GM21619 (cell line): Measurements from ENCODE around the gene CDH13.
A peak's percentile ranks its signal among the peaks of the same experiment; 100 is the strongest.

ENCODE experiments used
- ATAC-seq: cut with Tn5 transposase; IDR thresholded peaks from one replicate; pipeline ENCODE4 v1.9.1; 2021; ENCODE audit not compliant: unreplicated experiment

The CDH13 gene

DNA sequence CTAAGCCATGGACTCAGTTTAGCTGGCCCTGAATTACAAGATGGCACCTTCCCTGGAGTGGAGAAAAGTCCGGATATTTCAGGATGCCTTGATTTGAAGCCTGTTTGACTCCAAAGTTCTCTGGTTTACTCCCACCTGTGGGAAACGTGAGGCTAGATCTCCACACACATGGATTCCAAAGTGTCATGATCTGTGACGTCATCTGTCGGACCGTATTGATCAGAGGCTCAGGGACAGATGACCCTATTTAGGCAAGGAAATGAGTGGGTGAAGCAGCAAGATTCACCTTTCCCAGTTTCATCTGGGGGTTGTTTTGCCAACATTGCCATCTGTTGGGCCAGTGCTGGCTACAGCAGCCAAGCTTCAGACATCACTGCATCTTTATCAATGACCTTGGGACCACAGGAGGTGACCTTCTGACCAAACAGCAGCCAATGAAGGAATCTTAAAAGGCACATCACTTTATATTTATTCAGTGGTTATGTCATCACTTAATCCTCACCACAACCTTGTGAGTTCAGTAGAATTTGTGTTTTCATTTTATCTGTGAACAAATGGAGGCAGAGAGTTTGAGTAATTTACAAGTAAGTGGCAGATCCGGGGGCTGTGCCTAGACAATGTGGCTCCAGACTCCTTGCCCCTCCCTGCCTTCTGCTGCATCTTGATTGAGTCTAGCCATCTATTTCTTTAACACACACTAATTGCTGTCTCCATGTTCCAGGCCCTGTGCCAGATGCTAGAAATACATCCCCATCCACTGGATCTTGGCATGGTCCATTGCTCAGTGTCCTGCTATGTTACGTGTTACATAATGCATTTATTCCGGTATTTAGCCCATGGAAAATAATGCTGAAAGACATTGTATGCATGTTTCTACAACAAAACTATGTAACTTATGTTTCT is 1.5 kb upstream of the CDH13 start:
- no peak for ATAC-seq

GRCh38 chr16:82628088-82628423 is 1.3 kb downstream of the CDH13 start:
- ATAC-seq: no peak

- ATAC-seq: no peak
These were observed 1.9 kb downstream of the CDH13 start for GRCh38 chr16:82628711-82629110.

- no peak for ATAC-seq
These were observed 2.8 kb downstream of the CDH13 start for GRCh38 chr16:82629441-82630027.

- ATAC-seq: no peak
These were observed 3.5 kb downstream of the CDH13 start for GRCh38 chr16:82630219-82630618.

DNA sequence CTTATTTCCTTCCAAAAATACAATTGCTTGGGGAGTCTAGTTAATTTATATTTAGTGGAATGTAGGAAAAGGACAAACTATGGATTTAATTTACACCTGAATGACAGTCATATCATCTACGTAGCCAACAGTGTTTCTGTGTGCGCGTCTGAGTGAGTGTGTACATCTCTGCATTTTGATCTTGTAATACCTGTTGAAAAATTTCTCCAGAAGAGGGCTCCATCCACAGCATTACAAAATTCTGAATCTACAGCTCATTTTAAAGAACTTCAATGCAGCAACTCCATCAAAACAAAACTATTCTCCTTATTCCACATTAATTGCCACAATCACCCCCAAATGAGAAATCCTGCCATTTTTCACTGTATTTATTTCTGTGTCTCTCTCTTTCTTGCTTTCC is 3.9 kb downstream of the CDH13 start:
- ATAC-seq: no peak

DNA sequence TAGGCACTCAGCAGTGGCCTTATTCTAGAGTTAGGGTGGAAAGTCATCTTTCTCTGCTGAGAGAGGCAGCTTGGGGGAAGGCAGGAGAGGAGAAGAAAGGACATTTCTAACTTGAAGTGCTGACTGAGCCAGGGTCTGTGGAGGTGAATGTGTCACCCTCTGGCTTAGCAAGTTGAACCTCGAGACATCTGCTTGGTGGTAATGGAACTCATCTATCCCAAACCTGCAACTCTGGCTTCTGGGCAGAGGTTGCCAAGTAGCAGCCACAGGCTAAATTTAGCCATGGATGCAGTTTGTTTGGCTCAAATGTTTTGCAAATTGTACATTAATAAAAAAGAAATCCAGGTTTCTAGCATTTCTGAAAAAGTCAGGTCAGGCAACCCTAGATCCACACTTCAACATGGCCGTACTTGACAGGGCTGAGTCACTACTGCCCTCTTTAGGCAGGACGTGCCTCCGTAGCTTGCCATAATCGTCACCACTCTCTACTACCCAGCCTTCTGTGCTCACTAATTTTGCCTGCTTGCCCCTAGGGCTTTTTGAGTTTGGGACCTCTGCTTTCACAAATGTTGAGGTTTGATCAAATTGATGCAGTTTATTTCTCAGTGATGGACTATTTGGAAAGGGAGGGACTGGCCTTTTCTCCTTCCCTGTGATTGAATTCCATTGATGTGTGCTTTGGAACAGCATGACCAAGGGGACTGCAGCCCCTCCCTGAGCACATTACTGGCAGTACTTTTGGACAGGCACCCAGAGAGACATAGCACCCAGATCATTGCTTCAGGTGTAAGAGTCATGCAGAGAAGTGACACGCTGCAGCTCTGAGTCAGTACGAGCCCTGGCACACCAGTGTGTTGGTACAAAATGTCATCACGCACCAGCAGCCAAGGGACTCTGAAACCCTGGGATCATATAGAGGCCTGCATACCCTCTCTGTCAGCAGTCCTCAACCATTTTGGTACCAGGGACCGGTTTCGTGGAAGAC is 5.2 kb downstream of the CDH13 start:
- ATAC-seq: no peak

DNA sequence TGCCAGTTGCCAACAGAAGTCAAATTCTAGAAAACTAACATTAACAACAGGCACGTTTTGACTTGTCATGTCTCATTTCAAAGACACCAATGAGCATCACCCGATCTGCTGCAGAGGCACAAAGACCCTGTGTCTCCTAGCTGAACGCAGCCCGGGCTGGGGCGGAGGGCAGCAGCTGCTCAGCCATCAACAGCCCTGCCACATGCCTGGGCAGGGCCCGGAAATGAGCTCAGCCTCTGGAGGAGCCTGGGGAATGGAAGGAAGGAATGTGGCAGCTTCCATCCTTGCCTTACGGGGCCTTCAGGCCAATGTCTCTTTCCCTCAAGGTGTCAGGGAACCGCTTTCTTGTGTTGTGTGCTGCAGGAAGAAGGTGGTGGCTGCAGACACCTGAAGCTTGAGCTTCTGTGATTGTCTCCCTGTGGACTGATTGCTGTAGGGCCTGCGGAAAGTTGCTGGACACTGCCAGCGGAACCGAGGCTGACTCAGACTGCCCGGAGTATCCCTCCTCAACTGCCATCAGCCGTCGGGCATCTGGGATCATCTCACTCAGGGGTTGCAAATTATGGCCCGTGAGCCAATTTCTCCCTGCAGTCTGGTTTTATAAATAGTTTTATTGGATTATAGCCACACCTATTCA is 7.3 kb downstream of the CDH13 start:
- no peak for ATAC-seq

GRCh38 chr16:82634955-82635610 is 8.3 kb downstream of the CDH13 start:
- ATAC-seq: no peak

GRCh38 chr16:82636485-82636884 is 9.7 kb downstream of the CDH13 start:
- no peak for ATAC-seq

GRCh38 chr16:82636958-82637357 is 10.2 kb downstream of the CDH13 start:
- ATAC-seq: no peak

GRCh38 chr16:82638095-82638798 is 11.5 kb downstream of the CDH13 start:
- ATAC-seq: no peak

DNA sequence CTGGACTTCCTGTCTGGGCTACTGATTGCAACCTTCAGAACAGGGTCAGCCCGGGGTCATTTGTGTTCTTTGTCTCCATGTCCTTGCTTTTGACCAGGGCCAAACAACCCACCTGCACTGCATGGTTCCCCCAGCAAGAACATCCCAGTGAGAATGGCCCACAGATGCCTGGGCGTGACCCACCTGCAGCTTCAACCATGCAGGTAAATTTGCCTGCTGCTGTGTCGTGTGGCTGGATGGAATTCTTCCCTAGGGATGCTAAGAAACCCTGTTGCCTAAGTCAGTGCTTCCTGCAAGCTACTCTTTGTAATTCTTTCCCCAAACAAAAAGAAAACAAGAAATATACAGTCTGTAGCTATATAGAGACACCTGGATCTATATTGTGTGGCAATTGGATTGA is 12.5 kb downstream of the CDH13 start:
- no peak for ATAC-seq

GRCh38 chr16:82639666-82640336 is 13.0 kb downstream of the CDH13 start:
- ATAC-seq: peak; percentile 54

GRCh38 chr16:82641336-82641984 is 14.7 kb downstream of the CDH13 start:
- no peak for ATAC-seq

DNA sequence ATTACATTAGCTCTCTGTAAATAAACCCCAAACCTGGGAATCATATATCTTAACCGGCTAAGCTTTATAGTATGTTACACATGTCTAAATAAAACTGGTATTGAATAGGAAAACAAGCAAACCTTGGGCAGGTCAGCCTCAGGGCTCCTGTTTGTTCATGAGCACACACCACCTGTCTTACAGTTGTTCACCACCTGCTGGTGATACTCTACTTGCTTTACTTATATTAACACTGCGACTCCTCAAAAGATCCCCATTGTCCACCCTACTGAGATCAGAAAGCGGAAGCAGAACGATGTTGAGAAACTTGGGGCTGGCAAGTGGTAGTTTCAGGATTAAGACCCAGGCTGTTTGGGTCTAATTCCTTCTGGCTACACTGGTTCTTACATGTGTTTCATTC is 16.4 kb downstream of the CDH13 start:
- ATAC-seq: no peak

GRCh38 chr16:82643936-82644630 is 17.3 kb downstream of the CDH13 start:
- no peak for ATAC-seq

DNA sequence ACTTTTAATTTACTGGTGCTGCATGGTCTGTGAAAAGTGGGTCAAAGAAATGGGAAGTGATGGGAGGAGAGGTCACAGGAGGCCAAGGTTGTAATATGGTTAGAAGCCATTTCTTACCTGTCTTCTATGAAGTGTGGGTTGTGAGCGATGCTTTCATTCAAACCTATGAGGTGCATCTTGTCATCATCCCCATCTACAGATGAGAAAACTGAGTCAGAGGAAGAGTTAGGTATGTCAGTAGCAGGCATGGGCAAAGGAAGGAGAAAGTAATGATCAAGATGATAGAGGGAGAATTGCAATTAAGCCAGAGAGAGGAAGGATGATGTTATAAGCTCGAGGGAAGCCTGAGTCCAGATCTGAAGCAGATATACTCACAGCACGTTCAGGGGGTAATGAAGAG is 19.7 kb downstream of the CDH13 start:
- no peak for ATAC-seq
